HG02981 (cell line): Measurements from ENCODE around the gene ANKRD11.
"Not testable (repeated sequence)": the region's sequence is repeated elsewhere in the genome, so short reads cannot be mapped to it uniquely, and the experiment has no call there.

ENCODE experiments used
- ATAC-seq: cut with Tn5 transposase; IDR thresholded peaks from one replicate; pipeline ENCODE4 v1.9.1; 2021; ENCODE audit warnings: mild to moderate bottlenecking, moderate library complexity; ENCODE audit not compliant: unreplicated experiment

The ANKRD11 gene

GRCh38 chr16:89275837-89276720, 214.3 kb downstream of the ANKRD11 start:
- ATAC-seq: no peak

DNA sequence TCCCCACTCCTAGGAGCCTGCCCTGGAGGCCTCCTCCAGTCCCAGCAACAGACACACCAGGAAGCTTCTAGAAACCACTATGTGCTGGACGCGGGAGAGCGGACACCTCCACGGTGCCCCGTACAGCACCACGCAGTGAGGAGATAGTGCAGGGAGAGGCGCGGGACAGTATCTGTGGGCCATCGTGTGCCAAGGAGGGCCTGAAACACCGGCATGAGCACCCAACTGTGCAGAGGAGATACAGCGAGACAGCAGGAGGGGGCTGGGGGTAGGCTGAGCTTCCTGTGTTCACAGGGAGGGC, 215.1 kb downstream of the ANKRD11 start:
- ATAC-seq: no peak

- ATAC-seq: no peak
These were observed 215.6 kb downstream of the ANKRD11 start for GRCh38 chr16:89274561-89275283.

DNA sequence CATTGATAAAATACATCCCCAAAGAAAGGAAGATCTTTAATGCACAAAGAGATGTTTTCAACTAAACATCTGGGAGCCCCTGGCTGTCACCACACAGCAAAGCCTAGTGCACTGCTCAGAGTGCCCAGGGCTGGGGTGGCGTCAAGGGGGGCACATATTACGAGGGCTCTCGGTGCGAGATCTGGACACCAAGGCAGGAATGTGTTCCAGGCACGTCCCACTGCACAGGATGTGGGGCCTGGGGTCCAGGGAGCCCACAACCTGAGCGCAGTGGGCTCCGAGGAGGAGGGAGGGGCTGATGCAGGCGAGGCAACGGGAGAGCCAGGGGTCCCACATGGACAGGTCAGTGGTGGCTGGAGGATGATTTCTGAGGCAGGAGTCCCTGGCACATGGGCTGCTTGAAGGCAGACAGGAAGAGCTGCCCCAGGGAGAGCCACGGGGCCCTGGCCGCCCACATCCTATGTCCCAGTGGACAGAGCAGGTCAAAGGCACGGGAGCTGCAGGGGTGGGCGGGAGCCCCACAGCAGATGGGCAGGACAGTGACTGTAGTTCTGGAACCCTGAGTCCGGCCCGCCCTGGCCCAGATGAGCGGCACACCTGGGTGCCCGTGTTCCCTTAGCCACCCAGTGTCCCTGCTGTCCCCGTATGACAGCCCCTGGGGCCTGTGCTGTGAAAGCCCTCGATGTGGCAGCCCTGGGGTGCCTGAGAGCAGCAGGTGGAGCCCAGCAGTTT, 216.5 kb downstream of the ANKRD11 start:
- ATAC-seq: no peak

DNA sequence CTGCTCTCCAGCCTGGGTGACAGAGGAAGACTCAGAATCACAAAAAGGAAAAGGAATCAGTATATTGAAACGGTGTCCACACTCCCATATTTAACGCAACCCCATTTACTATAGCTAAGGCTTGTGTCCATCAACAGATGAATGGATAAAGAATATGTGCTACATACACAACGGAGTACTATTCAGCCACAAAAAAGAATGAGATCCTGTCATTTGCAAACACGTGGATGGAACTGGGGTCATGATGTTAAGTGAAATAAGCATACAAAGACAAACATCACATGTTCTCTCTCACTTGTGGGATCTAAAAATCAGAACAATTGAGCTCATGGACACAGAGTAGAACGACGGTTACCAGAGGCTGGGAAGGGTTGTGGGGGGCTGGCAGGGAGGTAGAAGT, 217.7 kb downstream of the ANKRD11 start:
- ATAC-seq: no peak

GRCh38 chr16:89270666-89271345, 219.6 kb downstream of the ANKRD11 start:
- ATAC-seq: no peak

DNA sequence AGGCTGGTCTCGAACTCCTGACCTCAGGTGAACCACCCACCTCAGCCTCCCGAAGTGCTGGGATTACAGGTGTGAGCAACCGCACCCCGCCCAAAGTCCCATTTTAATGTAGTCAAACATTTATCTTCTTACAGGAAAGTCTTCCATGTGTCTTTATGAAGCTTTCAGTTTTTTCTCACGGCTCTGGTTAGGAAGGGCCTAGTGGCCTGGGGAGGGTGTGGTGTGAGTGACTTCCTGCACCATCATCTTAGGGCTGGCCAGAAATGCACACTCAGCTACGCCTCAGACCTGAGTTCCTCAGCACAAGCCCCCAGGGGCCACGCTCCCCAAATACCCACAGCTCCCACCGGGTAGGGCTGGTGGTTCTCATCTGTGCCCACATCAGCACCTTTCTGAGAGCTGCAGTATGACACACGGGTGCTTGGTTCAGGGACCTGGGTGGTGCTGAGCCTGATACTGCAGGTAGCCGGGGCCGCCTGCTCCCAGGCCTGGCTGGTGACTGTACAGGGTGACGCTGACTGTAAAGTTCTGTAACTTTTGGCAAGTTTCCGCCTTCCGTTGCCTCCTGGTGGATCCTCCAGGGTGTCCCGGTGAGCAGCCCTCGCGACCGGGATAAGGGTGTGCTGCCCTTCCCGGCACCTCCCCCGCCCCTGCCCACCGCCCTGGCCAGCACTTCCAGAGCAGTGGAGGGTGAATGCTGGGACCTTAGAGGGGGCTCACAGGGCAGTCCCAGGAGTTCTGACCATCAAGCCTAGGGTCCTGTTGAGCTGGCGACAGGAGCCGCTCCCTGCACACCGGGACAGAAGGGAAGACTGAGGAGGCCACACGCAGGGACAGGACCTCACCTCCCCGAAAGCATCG, 220.3 kb downstream of the ANKRD11 start:
- no peak for ATAC-seq

DNA sequence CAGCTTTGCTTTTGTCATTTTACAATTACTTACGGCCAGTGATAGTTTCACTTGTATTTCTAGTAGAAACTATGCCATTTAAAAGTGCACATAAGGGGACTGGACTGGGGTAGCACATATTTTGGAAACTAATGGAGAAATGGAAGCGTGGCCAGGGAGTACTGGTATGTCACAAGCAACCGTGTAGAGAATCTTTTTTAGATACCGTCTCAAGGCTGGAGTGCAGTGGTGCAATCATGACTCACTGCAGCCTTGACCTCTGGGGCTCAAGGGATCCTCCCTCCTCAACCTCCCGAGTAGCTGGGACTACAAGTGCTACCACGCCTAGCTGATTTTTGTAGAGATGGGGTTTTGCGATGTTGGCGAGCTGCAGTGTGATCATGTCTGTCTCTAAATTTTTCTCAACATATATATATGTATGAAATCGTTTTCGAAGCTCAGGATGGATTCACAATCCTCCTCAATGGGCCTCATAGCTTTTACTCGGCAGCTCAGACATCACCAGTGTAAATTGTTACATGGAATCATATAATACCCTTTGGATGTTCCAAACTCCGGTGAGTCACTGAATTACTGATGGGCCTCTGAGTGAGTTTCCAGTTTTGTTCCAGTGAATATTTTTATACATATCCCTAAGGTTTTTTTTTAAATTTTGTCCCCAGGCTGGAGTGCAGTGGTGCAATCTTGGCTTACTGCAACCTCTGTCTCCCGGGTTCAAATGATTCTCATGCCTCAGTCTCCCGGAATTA, 221.2 kb downstream of the ANKRD11 start:
- ATAC-seq: no peak

DNA sequence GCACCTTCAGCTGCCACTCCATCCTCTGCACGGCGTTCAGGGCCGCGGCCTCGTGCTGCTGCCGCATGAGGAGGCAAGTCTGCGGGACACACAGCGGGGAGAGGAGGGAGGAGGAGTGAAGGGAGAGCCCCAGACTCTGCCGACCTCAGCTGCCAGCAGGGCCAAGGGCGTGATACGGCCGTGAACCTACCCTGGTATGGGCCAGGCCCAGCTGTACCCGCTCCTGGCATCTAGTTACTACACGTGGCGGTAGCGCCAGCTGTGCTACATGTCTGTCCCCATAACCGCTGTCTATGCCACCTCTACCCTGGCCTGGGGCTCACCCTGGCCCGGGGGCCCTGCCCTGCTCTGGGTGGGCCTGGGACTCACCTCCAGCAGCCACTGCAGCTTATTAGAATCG, 221.8 kb downstream of the ANKRD11 start:
- no peak for ATAC-seq

- ATAC-seq: not testable (repeated sequence)
These were observed 222.6 kb downstream of the ANKRD11 start for GRCh38 chr16:89267746-89268145.

GRCh38 chr16:89266521-89267134, 223.7 kb downstream of the ANKRD11 start:
- ATAC-seq: no peak

GRCh38 chr16:89265647-89266046, 224.7 kb downstream of the ANKRD11 start:
- no peak for ATAC-seq

GRCh38 chr16:89264800-89265550, 225.4 kb downstream of the ANKRD11 start:
- ATAC-seq: no peak

DNA sequence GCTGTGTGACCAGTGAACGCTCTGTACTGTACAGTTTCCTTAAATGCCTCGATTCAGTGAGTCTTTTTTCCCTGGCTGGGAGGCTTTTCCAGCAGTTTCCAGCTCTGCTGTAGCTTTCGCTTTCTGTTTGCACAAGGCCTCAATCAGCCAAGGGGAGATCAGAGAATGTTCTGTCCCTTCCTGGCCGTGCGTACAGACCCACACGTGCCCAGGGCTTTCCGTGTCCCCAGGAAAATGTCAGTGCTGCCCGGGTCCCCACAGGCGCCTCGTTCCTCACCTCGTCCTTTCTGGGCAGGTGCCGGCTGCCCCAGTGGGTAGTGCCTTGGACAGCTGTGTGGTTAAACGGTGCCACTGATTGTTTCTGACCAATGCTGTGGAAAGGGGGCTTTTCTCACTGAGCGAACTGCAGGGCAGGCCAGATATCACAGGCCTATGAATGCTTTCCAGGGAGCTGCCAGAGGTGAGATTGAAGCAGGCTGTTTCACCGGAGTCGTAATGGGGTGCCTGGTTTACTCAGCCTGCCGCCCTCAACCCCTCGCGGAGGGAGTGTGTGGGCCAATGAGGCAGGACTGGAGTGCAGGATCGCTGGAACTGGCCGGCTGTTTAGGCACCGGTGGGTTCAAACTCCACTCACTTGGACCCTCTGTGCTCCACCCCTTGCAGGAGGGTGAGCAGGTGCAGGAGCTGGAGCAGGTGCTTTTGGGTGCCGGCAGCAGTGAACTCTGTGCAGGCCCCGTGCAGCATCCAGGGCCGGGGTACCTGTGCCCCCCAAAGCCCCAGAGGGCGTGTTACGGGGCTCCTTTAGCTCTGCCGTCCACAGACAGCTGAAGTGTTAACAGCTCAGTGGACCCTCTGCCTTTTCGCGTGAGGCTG, 228.4 kb downstream of the ANKRD11 start:
- ATAC-seq: no peak

DNA sequence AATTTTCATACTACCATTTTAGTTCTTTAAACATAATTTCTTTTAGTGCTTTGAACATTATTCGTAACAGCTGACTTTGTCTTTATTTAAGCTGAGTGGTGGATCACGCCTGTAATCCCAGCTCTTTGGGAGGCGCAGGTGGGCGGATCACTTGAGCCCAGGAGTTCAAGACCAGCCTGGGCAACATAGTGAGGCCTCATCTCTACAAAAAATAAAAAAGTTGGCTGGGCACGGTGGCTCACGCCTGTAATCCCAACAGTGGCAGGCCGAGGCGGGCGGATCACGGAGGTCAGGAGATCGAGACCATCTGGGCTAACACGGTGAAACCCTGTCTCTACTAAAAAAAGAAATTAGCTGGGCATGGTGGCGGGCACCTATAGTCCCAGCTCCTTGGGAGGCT, 230.5 kb downstream of the ANKRD11 start:
- ATAC-seq: not testable (repeated sequence)

GRCh38 chr16:89257757-89258465, 232.4 kb downstream of the ANKRD11 start:
- no peak for ATAC-seq

GRCh38 chr16:89257281-89257731, 233.1 kb downstream of the ANKRD11 start:
- ATAC-seq: no peak
